RWPE2 (cell line): Measurements from ENCODE around the gene KIAA1614.

Experiments used
- ATAC-seq: fragments of 200-7000 bp; cut with Tn5 transposase; 3 replicates; pipeline ENCODE4 v1.9.1; 2021; ENCODE audit warnings: low read depth
- DNase-seq: peaks from one replicate; pipeline ENCODE4 v3.0.0-alpha.2; 2020; ENCODE audit warnings: low spot score
- H3K27ac ChIP-seq: fragments of 450-650 bp; 2 replicates; pipeline ENCODE4 v1.5.1; 2017; ENCODE audit warnings: mild to moderate bottlenecking; ENCODE audit not compliant: poor library complexity, severe bottlenecking
- H3K27me3 ChIP-seq: fragments of 250-450 bp; sonication (Bioruptor Pico); 2 replicates; pipeline ENCODE4 v1.5.1; 2021; ENCODE audit warnings: mild to moderate bottlenecking, moderate library complexity; ENCODE audit not compliant: insufficient read depth, poor library complexity, severe bottlenecking
- H3K36me3 ChIP-seq: fragments of 250-450 bp; sonication (Bioruptor Pico); 2 replicates; pipeline ENCODE4 v1.5.1; 2020; ENCODE audit warnings: low read depth, mild to moderate bottlenecking, moderate library complexity
- H3K4me1 ChIP-seq: fragments of 250-450 bp; sonication (Bioruptor Pico); 2 replicates; pipeline ENCODE4 v1.5.1; 2021; ENCODE audit warnings: mild to moderate bottlenecking, moderate library complexity; ENCODE audit not compliant: insufficient read depth, poor library complexity, severe bottlenecking
- H3K4me3 ChIP-seq: fragments of 250-450 bp; sonication (Bioruptor Pico); 2 replicates; pipeline ENCODE4 v1.5.1; 2021; ENCODE audit warnings: mild to moderate bottlenecking, moderate library complexity; ENCODE audit not compliant: severe bottlenecking
- H3K9me3 ChIP-seq: fragments of 250-450 bp; sonication (Bioruptor Pico); 2 replicates; pipeline ENCODE4 v1.5.1; 2021; ENCODE audit warnings: mild to moderate bottlenecking, moderate library complexity; ENCODE audit not compliant: severe bottlenecking
- TF ChIP-seq, protein P1 (sequence below): fragments of 450-650 bp; IDR thresholded peaks from one replicate; pipeline ENCODE4 v1.5.1; 2017; ENCODE audit warnings: mild to moderate bottlenecking, moderate library complexity; ENCODE audit not compliant: poor library complexity, severe bottlenecking

The KIAA1614 gene

DNA sequence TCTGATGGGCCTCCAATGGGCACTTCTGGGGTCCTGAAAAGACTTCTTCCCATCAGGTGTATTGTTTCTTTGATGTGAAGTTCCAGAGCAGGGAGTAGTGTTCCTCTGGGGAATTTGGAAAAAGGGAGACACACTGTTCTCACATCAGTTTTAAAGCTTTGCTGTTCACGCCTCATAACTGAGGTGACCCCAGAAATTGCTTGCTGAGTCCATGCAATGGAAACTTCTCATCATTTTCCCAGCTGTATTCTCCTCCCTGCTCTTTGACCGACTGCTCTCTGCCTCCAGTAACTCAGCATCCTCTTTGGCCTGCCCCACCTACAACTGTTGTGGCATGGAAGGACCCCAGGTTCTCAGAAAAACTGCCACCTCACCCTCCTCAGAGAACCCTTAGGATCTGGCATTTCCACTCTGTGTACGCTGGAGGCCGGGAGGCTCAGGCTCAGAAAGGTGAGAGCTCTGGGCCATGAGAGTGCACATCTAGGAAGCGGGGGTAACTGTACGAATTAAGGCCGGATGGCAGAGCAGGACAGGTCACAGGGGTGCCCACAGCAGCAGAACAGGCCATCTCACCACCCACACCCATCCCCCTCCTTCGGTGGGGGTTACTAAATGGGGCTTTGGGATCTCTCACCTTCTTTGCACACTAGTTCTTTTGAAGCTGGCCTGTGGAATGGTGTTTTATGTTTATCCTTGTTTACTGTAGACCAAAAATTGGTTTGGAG lies 58.7 kb downstream of the KIAA1614 start:
- no peaks in the 10 kb centered on the region for H3K9me3 ChIP-seq
- no peak overlapping the region for H3K4me3 ChIP-seq
- H3K36me3 ChIP-seq = peaks cover 48% of the 10 kb centered on the region
- DNase-seq = no peak
- ATAC-seq = no peak
- H3K27me3 ChIP-seq = no peaks in the 10 kb centered on the region
- H3K4me1 ChIP-seq = no peaks in the 10 kb centered on the region
- H3K27ac ChIP-seq = no peak overlapping the region
- TF ChIP-seq, protein P1, sequence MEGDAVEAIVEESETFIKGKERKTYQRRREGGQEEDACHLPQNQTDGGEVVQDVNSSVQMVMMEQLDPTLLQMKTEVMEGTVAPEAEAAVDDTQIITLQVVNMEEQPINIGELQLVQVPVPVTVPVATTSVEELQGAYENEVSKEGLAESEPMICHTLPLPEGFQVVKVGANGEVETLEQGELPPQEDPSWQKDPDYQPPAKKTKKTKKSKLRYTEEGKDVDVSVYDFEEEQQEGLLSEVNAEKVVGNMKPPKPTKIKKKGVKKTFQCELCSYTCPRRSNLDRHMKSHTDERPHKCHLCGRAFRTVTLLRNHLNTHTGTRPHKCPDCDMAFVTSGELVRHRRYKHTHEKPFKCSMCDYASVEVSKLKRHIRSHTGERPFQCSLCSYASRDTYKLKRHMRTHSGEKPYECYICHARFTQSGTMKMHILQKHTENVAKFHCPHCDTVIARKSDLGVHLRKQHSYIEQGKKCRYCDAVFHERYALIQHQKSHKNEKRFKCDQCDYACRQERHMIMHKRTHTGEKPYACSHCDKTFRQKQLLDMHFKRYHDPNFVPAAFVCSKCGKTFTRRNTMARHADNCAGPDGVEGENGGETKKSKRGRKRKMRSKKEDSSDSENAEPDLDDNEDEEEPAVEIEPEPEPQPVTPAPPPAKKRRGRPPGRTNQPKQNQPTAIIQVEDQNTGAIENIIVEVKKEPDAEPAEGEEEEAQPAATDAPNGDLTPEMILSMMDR = no peak

DNA sequence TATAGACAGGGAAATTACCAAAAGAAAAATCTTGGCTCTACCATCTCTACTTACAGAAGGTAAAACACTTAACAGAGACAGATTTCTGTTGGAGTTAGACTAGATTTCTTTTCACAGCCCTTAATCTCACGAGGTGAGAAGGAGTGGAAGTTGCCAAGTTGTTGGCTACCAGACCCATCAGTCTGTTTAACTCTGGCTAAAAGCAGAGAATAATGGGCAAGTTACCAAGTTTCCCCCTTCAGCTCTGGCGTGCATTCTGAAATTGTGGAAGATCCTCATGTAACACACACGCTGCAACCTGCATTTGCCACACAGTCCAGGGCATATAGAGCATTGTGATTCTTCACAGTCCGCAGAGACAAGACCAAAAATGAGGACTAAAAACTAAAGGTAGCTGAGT lies 60.7 kb downstream of the KIAA1614 start:
- no peaks in the 10 kb centered on the region for H3K4me1 ChIP-seq
- no peak overlapping the region for H3K4me3 ChIP-seq
- no peak for DNase-seq
- no peaks in the 10 kb centered on the region for H3K27me3 ChIP-seq
- H3K36me3 ChIP-seq = peaks cover 59% of the 10 kb centered on the region
- H3K27ac ChIP-seq = no peak overlapping the region
- H3K9me3 ChIP-seq = no peaks in the 10 kb centered on the region
- TF ChIP-seq, protein P1 = no peak
- ATAC-seq = no peak

DNA sequence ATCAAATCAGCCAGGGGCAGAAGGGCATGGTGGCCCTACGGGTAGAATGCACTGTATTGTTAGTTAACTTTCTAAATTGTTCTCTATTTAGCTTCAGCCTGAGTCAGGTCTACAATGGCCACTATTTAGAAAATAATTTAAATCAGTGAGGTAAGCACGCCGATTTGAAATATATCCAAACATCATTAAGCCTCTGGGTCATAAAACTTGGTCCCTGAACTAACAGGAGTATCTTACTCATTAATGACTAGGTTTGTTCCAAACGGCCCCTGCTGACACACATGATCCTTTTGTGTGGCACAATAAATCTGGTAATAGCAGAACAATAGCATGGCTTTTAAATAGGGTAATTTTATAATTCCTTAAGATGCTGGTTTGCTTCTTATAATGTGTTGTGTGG lies 61.5 kb downstream of the KIAA1614 start:
- TF ChIP-seq, protein P1 = no peak
- no peak overlapping the region for H3K27ac ChIP-seq
- H3K4me1 ChIP-seq = no peaks in the 10 kb centered on the region
- DNase-seq (no peak), ATAC-seq (no peak)
- no peaks in the 10 kb centered on the region for H3K9me3 ChIP-seq
- no peak overlapping the region for H3K4me3 ChIP-seq
- H3K27me3 ChIP-seq = no peaks in the 10 kb centered on the region
- peaks cover 66% of the 10 kb centered on the region for H3K36me3 ChIP-seq

DNA sequence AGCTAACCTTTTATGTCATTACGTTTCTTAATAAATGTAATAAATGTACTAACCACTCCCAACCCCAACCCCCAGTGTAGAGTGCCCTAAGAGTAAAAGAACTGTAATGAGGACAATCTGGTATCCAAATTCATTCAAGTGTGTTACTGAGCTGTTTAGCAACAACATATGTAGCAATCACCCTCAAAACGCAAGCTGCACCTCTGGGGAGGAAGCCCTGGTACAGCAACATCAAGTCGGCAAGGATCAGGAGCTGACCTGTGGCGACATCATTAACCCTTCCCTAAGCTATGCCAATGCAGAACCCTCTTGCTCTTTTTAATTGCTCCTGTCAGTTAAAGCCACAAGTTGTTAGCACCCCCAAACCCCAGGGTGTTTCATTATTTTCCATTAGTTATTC lies 62.9 kb downstream of the KIAA1614 start:
- no peaks in the 10 kb centered on the region for H3K4me1 ChIP-seq
- no peak for DNase-seq
- TF ChIP-seq, protein P1 = no peak
- no peaks in the 10 kb centered on the region for H3K9me3 ChIP-seq
- H3K27ac ChIP-seq = no peak overlapping the region
- no peak overlapping the region for H3K4me3 ChIP-seq
- no peak for ATAC-seq
- H3K27me3 ChIP-seq = no peaks in the 10 kb centered on the region
- H3K36me3 ChIP-seq = peaks cover 66% of the 10 kb centered on the region

DNA sequence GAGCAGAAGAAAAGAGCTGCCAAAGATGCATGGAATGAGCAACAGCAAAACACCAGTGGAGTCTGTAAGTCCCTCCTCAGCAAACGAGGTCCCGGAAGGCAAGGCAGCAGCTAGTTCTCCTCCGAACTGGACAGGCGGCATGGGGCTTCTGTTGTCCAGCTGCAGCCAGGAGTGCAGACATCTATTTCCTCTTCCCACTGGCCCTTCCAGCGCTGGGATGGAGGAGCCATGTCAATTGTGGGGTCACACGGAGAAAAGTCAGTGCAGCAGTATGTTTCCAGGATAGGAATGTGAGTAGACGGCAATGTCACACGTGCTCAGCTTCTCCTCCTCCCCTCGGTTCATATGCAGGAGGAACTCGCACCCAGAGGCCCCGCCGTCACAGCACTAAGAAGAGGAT lies 63.5 kb downstream of the KIAA1614 start:
- Histone ChIP-seq H3K4me1 (no peaks in the 10 kb centered on the region), H3K36me3 (peaks cover 66% of the 10 kb centered on the region), H3K9me3 (no peaks in the 10 kb centered on the region), H3K27ac (no peak overlapping the region), H3K4me3 (no peak overlapping the region), H3K27me3 (no peaks in the 10 kb centered on the region)
- TF ChIP-seq, protein P1 = no peak
- DNase-seq = no peak
- no peak for ATAC-seq
